Neuronal stem cell (in vitro differentiated cells): ENCODE results near the gene COX4I2.
"Not testable (repeated sequence)": the region's sequence is repeated elsewhere in the genome, so short reads cannot be mapped to it uniquely, and the experiment has no call there.

ENCODE experiments used
- DNase-seq: peaks from one replicate; pipeline ENCODE4 v3.0.0-alpha.2; 2013; ENCODE audit warnings: low spot score
- H2AFZ ChIP-seq: one replicate; pipeline ENCODE4 v1.6.1; 2013; ENCODE audit warnings: mild to moderate bottlenecking, low read length, inconsistent platforms
- H2AK5ac ChIP-seq: 2 replicates; pipeline ENCODE4 v1.6.1; 2013; ENCODE audit warnings: low read depth, mild to moderate bottlenecking, inconsistent platforms, low read length, moderate library complexity, mixed read lengths
- H2BK120ac ChIP-seq: 2 replicates; pipeline ENCODE4 v1.6.1; 2013; ENCODE audit warnings: low read depth, mild to moderate bottlenecking, inconsistent platforms, low read length, moderate library complexity, mixed read lengths
- H2BK12ac ChIP-seq: one replicate; pipeline ENCODE4 v1.6.1; 2013; ENCODE audit warnings: low read length, inconsistent platforms
- H2BK15ac ChIP-seq: 2 replicates; pipeline ENCODE4 v1.6.1; 2013; ENCODE audit warnings: mild to moderate bottlenecking, low read length, inconsistent platforms, mixed read lengths
- H2BK5ac ChIP-seq: one replicate; pipeline ENCODE4 v1.6.1; 2013; ENCODE audit warnings: inconsistent platforms, mild to moderate bottlenecking, low read length, moderate library complexity
- H3K14ac ChIP-seq: one replicate; pipeline ENCODE4 v1.6.1; 2013; ENCODE audit warnings: low read length, inconsistent platforms
- H3K18ac ChIP-seq: 2 replicates; pipeline ENCODE4 v1.6.1; 2013; ENCODE audit warnings: low read length, inconsistent platforms
- H3K23ac ChIP-seq: 2 replicates; pipeline ENCODE4 v1.6.1; 2013; ENCODE audit warnings: low read depth, mild to moderate bottlenecking, mixed read lengths, low read length, inconsistent platforms; ENCODE audit not compliant: poor library complexity
- H3K27ac ChIP-seq: replicated peaks from 3 replicates; pipeline ENCODE4 v1.5.1; 2013; ENCODE audit warnings: low read length, inconsistent platforms
- H3K27me3 ChIP-seq, 3 experiments: 2 replicates each; pipeline ENCODE4 v1.6.1; 2013; ENCODE audit warnings: low read length in 3 of 3, mild to moderate bottlenecking in 2 of 3, inconsistent platforms in 1 of 3, low read depth in 1 of 3, mixed read lengths in 1 of 3, moderate library complexity in 1 of 3; ENCODE audit not compliant: control insufficient read depth in 3 of 3, insufficient read depth in 3 of 3
- H3K36me3 ChIP-seq, 2 donors: replicated peaks in 1 of 2; 2 replicates each; pipeline ENCODE4 v1.6.1; 2013; ENCODE audit warnings: low read length in 2 of 2; ENCODE audit not compliant: control insufficient read depth in 2 of 2, insufficient read depth in 2 of 2
- H3K4ac ChIP-seq: 2 replicates; pipeline ENCODE4 v1.6.1; 2013; ENCODE audit warnings: inconsistent platforms, mild to moderate bottlenecking, low read length, moderate library complexity
- H3K4me1 ChIP-seq, 2 donors: 1 replicate in 1 of 2; 2 replicates in 1 of 2; pipeline ENCODE4 v1.6.1; 2013; ENCODE audit warnings: low read length in 2 of 2, low read depth in 1 of 2; ENCODE audit not compliant: control insufficient read depth in 2 of 2, insufficient read depth in 1 of 2
- H3K4me2 ChIP-seq: one replicate; pipeline ENCODE4 v1.6.1; 2013; ENCODE audit warnings: mild to moderate bottlenecking, low read length, inconsistent platforms; ENCODE audit not compliant: insufficient read depth, poor library complexity, severe bottlenecking
- H3K4me3 ChIP-seq, 2 donors: 2 replicates each; pipeline ENCODE4 v1.5.1; 2013; ENCODE audit warnings: low read length in 2 of 2, mild to moderate bottlenecking in 2 of 2, inconsistent platforms in 1 of 2, moderate library complexity in 1 of 2
- H3K79me1 ChIP-seq: one replicate; pipeline ENCODE4 v1.6.1; 2013; ENCODE audit warnings: low read depth, mild to moderate bottlenecking, inconsistent platforms, low read length, moderate library complexity
- H3K9ac ChIP-seq: one replicate; pipeline ENCODE4 v1.6.1; 2013; ENCODE audit warnings: mild to moderate bottlenecking, low read depth, low read length, inconsistent platforms; ENCODE audit not compliant: poor library complexity
- H3K9me3 ChIP-seq, 2 donors: replicated peaks in 1 of 2; 2 replicates each; pipeline versions ENCODE3 to v1.6.1; 2013; ENCODE audit warnings: low read length in 2 of 2, mild to moderate bottlenecking in 2 of 2, inconsistent platforms in 1 of 2, low read depth in 1 of 2, mixed read lengths in 1 of 2, moderate library complexity in 1 of 2; ENCODE audit not compliant: control insufficient read depth in 2 of 2, insufficient read depth in 1 of 2
- H4K8ac ChIP-seq: one replicate; pipeline ENCODE4 v1.6.1; 2013; ENCODE audit warnings: low read depth, mild to moderate bottlenecking, inconsistent platforms, low read length, moderate library complexity
- H4K91ac ChIP-seq: one replicate; pipeline ENCODE4 v1.6.1; 2013; ENCODE audit warnings: low read length, low read depth, mild to moderate bottlenecking, inconsistent platforms; ENCODE audit not compliant: poor library complexity
- WGBS, 2 donors: extraction: QIAGEN DNeasy Blood & Tissue Kit; methylation state at CpG; one replicate each; pipeline ENCODE4 v1.1.7; 2013; ENCODE audit warnings: missing lambda C conversion rate in 2 of 2, mixed read lengths in 1 of 2; ENCODE audit not compliant: insufficient read length in 2 of 2, insufficient replicate concordance in 1 of 2; ENCODE audit errors: extremely low coverage in 2 of 2; 5-methylcytosine and 5-hydroxymethylcytosine counted together

COX4I2 gene

DNA sequence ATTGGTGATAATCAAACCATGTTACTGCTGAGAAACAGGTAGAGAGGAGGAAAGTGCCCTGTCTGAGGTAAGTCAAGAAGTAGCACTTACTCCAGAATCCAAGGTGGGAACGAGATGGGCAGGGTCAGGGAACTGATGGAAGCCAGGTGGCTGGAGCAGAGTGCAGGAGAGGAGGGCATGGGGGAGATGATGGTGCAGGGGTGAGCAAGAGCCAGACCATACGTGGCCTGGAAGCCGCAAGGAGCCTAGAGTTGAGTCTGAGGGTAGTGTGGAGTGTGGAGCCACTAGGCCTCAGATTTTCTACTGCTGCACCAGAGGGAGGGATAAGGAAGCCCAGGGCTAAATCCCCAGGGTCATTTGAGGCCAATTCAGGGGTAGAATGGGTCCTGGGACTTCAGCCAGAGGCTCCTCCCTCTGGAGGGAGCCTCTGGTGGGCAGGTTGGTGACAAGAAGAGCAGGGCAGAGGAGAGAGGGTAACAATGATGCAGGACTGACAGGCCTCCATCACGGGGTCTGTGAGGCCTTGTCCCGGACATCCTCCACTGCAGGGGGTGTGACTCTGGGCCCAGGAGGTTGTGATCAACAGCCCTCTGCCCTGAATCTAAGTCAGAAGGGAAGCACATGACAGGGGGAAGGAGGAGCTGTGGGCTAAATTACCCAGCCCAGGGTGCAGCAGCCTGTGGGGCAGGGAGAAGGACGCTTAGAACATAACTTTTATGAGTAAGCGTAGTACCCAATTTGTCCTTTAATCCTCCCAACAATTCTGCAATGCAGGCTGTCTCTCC is 28.7 kb downstream of the COX4I2 start:
- Histone ChIP-seq H3K36me3 (peaks cover 9 to 48% of the 10 kb centered on the region in 2 donors), H2BK120ac (no peak overlapping the region), H3K4me3 (no peak overlapping the region), H3K18ac (peak overlapping the region; percentile 54), H4K8ac (no peak overlapping the region), H2BK15ac (no peak overlapping the region), H3K27ac (peak overlapping the region; percentile 23), H4K91ac (no peak overlapping the region), H3K79me1 (peaks cover 5% of the 10 kb centered on the region), H2AFZ (no peak overlapping the region), H3K4me2 (no peak overlapping the region), H3K14ac (no peak overlapping the region), H2AK5ac (no peak overlapping the region), H3K27me3 (no peaks in the 10 kb centered on the region), H3K4ac (no peak overlapping the region), H3K9me3 (no peaks in the 10 kb centered on the region), H2BK12ac (no peak overlapping the region), H3K23ac (no peak overlapping the region), H3K9ac (no peak overlapping the region), H2BK5ac (no peak overlapping the region), H3K4me1 (peaks cover 8% of the 10 kb centered on the region in 2 donors)
- no peak for DNase-seq
- no CpG with 5 or more reads among the region's 7 CpGs for WGBS, 2 donors

DNA sequence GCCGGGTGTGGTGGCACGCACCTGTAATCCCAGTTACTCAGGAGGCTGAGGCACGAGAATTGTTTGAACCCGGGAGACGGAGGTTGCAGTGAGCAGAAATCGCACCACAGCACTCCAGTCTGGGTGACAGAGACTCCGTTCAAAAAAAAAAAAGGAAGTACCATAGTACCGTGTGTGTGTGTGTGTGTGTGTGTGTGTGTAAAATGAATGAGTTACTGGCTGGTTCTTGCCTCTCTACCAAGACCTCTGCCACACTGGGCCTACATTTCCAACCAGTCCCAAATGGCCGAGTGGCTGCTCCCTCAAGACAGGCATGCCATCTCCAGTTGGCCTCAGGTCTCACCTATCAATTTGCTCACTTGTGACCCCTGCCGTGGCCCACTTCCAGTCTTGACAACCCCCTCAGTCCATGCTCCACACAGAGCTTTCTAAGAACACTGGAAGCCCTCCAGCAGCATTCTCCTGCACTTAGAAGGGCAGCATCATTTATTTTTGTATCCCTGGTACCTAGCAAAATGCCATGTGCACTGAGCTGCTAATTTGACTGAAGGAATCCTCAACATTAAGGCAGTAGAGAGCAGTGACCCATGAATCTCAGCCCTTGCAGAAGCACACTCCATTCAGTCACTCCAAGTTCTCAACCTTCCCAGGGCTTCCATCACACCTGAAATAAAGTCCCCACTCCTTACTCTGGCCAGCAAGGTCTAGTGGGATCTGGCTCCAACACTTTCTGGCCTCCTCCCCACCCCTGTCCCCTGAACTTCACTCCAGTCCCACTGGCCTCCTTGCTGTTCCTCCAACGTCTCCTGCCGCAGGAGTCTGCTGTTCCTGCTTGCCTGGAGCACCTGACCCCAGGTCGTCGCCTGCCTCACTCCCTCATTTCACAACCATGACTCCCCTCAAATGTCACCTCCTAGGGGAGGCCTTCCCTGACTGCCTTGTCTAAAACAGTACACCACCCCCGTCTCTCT is 29.9 kb downstream of the COX4I2 start:
- H3K4me2 ChIP-seq, result no peak overlapping the region
- peak overlapping the region; percentile 38 for H3K23ac ChIP-seq
- peak overlapping the region; percentile 10 for H3K14ac ChIP-seq
- H2AK5ac ChIP-seq, result no peak overlapping the region
- H2BK12ac ChIP-seq, result no peak overlapping the region
- H3K4ac ChIP-seq, result no peak overlapping the region
- H3K36me3 ChIP-seq, result peaks cover 9 to 53% of the 10 kb centered on the region in 2 donors
- H4K8ac ChIP-seq, result no peak overlapping the region
- H3K79me1 ChIP-seq, result peaks cover 5% of the 10 kb centered on the region
- no peak overlapping the region for H2BK120ac ChIP-seq
- no peak overlapping the region for H3K9ac ChIP-seq
- no peaks in the 10 kb centered on the region for H3K9me3 ChIP-seq
- peaks cover 6 to 8% of the 10 kb centered on the region in 2 donors for H3K4me1 ChIP-seq
- no CpG with 5 or more reads among the region's 15 CpGs for WGBS, 2 donors
- no peak overlapping the region for H2BK5ac ChIP-seq
- no peak overlapping the region for H2AFZ ChIP-seq
- H3K27ac ChIP-seq, result no peak overlapping the region
- no peak overlapping the region for H2BK15ac ChIP-seq
- H4K91ac ChIP-seq, result no peak overlapping the region
- no peak for DNase-seq
- H3K4me3 ChIP-seq, result no peak overlapping the region
- no peaks in the 10 kb centered on the region for H3K27me3 ChIP-seq
- no peak overlapping the region for H3K18ac ChIP-seq

DNA sequence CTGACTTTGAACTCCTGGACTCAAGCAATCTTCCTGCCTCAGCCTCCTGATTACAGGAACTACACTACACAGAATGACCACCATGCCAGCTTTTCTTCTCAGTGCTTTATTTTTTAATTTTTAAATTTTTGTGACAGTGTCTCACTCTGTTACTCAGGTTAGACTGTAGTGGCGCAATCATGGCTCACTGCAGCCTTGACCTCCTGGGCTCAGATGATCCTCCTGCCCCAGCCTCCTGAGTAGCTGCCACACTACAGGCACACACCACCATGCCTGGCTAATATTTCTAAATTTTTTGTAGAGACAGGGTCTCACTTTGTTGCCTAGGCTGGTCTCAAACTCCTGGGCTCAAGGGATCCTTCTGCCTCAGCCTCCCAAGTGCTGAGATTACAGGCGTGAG is 31.2 kb downstream of the COX4I2 start:
- H3K9ac ChIP-seq, H2AK5ac ChIP-seq, H3K4me1 ChIP-seq, H3K27ac ChIP-seq, H3K79me1 ChIP-seq, H3K4me3 ChIP-seq, H3K18ac ChIP-seq, H3K14ac ChIP-seq, H2BK120ac ChIP-seq, H2BK5ac ChIP-seq, H3K4me2 ChIP-seq, H2AFZ ChIP-seq, H3K27me3 ChIP-seq, H3K23ac ChIP-seq, H2BK12ac ChIP-seq, H3K9me3 ChIP-seq, H4K91ac ChIP-seq, DNase-seq, H2BK15ac ChIP-seq, H4K8ac ChIP-seq, H3K4ac ChIP-seq: not testable (repeated sequence)
- WGBS, 2 donors, result no CpG with 5 or more reads among the region's 2 CpGs
- H3K36me3 ChIP-seq, result peaks cover 9 to 53% of the 10 kb centered on the region in 2 donors

DNA sequence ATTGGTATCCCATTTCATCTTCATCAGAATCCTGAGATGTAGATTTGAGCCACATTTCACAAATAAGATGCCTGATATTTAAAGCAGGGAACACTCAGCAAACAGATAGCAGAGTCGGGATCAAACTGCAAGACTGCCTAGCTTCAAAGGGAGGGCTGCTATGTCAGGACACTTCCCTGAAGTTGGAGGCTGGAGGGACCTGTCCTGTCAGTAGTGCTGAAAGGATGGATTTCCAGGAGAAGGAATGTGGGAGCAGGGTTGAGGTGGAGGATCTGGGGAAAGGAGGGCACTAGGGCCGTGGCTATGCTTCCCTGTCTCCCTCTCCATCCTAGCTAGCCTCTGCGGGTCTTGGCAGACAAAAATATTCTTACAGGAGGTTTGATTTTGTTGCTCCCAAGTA is 32.2 kb downstream of the COX4I2 start:
- no peak overlapping the region for H2AK5ac ChIP-seq
- no peak overlapping the region for H4K91ac ChIP-seq
- no peaks in the 10 kb centered on the region for H3K27me3 ChIP-seq
- H3K4me3 ChIP-seq, result no peak overlapping the region
- no CpG with 5 or more reads among the region's 3 CpGs for WGBS, 2 donors
- H3K9me3 ChIP-seq, result no peaks in the 10 kb centered on the region
- no peak overlapping the region for H2BK12ac ChIP-seq
- H4K8ac ChIP-seq, result no peak overlapping the region
- H2BK15ac ChIP-seq, result no peak overlapping the region
- H3K23ac ChIP-seq, result no peak overlapping the region
- no peak overlapping the region for H2BK120ac ChIP-seq
- H3K36me3 ChIP-seq, result peaks cover 9 to 51% of the 10 kb centered on the region in 2 donors
- no peak overlapping the region for H3K4ac ChIP-seq
- H3K14ac ChIP-seq, result no peak overlapping the region
- no peak overlapping the region for H2AFZ ChIP-seq
- H3K18ac ChIP-seq, result no peak overlapping the region
- peaks cover 0 to 8% of the 10 kb centered on the region in 2 donors for H3K4me1 ChIP-seq
- no peak for DNase-seq
- peaks cover 5% of the 10 kb centered on the region for H3K79me1 ChIP-seq
- H2BK5ac ChIP-seq, result peak overlapping the region; percentile 14
- H3K4me2 ChIP-seq, result no peak overlapping the region
- H3K27ac ChIP-seq, result no peak overlapping the region
- H3K9ac ChIP-seq, result no peak overlapping the region
